ENCODE results near the gene ARL1. TPM values are rescaled to one million over a fixed set of nuclear protein-coding genes. Genes with fewer than 3 reads are reported as not detected.

ARL1 gene
- total and polyA plus RNA-seq, 9 of the 15 experiments (the other 6 are each of a cell fraction or from before 2014, with no cell fraction given): 53.0 to 127 (median 68.6) TPM

DNA sequence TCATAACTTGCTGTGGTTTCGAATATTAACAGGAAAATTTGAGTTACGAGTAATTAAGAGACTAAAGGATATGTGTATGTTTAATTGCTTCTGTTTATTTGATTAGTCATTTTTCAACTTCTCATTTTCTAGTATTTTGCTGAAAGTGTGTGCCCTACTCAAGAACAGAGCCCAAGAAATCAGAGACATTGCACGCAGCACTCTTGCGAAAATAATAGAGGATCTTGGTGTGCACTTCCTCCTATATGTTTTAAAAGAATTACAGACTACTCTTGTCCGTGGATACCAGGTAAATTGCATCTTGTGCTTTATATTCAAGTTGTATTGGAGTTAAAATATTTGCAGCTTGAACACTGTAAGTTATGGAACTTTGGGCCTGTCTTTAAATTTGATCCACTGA is 50.8 kb downstream of the ARL1 start:
- ATAC-seq: no peak
- BruUV-seq (replicated peaks): no TSS peak
- Histone ChIP-seq H3K4me3 (no peak overlapping the region), H3K4me2 (ENCODE audit: insufficient read depth, low read length) (no peak overlapping the region), H3K27ac (ENCODE audit: extremely low read depth, low read depth, low read length) (no peak overlapping the region), H3K9ac (ENCODE audit: insufficient read depth in 1 of 2, low read depth in 2 of 2, low read length in 2 of 2) (no peak overlapping the region), H3K27me3 (ENCODE audit: control insufficient read depth in 2 of 2, insufficient read depth in 2 of 2, low read length in 2 of 2) (no peaks in the 10 kb centered on the region), H3K9me1 (ENCODE audit: control insufficient read depth, insufficient read depth, low read length) (no peaks in the 10 kb centered on the region), H3K9me3 (replicated peaks; ENCODE audit: control insufficient read depth, insufficient read depth, low read depth, low read length) (no peaks in the 10 kb centered on the region), H4K20me1 (replicated peaks; ENCODE audit: control insufficient read depth, insufficient read depth, low read length) (no peaks in the 10 kb centered on the region), H2AFZ (ENCODE audit: low read depth, low read length) (no peak overlapping the region), H3K4me1 (replicated peaks in 1 of 2; ENCODE audit: control insufficient read depth in 2 of 2, insufficient read depth in 2 of 2, low read length in 2 of 2) (no peaks in the 10 kb centered on the region), H3K79me2 (ENCODE audit: control insufficient read depth, insufficient read depth, low read length) (no peaks in the 10 kb centered on the region), H3K36me3 (ENCODE audit: control insufficient read depth, insufficient read depth, low read length) (peaks cover 76% of the 10 kb centered on the region)
- FAIRE-seq: no peak
- 91% methylated on average over 5 of the region's 5 CpGs for WGBS (ENCODE audit: insufficient coverage, low coverage, missing lambda C conversion rate)
- in situ Hi-C loops (cut with MboI) (no loop called here), intact Hi-C loops (cut with micrococcal nuclease) (no loop called here)
- POLR2A ChIA-PET: interaction anchor here (1.1 kb wide), 1 partner anchor 11 kb away, joined by 5 read pairs; no protein-coding TSS in a partner anchor
- TF ChIP-seq SNRNP70 (optimal IDR thresholded peaks at IDR 0.05; ENCODE audit: low read depth, low read length) (no peak), TRIM24 (IDR thresholded peaks at IDR 0.05) (no peak), NBN (IDR thresholded peaks at IDR 0.05; ENCODE audit: low read depth) (no peak), FOXJ2 (tag; IDR thresholded peaks at IDR 0.05) (no peak), CBX1 (IDR thresholded peaks at IDR 0.05; ENCODE audit: low read depth) (no peak), MCM2 (IDR thresholded peaks at IDR 0.05; ENCODE audit: low read depth) (no peak), EHMT2 (IDR thresholded peaks at IDR 0.05) (no peak), OTX1 (CRISPR knock-in tag; IDR thresholded peaks at IDR 0.05) (no peak)
- TF ChIP-seq, protein P1, sequence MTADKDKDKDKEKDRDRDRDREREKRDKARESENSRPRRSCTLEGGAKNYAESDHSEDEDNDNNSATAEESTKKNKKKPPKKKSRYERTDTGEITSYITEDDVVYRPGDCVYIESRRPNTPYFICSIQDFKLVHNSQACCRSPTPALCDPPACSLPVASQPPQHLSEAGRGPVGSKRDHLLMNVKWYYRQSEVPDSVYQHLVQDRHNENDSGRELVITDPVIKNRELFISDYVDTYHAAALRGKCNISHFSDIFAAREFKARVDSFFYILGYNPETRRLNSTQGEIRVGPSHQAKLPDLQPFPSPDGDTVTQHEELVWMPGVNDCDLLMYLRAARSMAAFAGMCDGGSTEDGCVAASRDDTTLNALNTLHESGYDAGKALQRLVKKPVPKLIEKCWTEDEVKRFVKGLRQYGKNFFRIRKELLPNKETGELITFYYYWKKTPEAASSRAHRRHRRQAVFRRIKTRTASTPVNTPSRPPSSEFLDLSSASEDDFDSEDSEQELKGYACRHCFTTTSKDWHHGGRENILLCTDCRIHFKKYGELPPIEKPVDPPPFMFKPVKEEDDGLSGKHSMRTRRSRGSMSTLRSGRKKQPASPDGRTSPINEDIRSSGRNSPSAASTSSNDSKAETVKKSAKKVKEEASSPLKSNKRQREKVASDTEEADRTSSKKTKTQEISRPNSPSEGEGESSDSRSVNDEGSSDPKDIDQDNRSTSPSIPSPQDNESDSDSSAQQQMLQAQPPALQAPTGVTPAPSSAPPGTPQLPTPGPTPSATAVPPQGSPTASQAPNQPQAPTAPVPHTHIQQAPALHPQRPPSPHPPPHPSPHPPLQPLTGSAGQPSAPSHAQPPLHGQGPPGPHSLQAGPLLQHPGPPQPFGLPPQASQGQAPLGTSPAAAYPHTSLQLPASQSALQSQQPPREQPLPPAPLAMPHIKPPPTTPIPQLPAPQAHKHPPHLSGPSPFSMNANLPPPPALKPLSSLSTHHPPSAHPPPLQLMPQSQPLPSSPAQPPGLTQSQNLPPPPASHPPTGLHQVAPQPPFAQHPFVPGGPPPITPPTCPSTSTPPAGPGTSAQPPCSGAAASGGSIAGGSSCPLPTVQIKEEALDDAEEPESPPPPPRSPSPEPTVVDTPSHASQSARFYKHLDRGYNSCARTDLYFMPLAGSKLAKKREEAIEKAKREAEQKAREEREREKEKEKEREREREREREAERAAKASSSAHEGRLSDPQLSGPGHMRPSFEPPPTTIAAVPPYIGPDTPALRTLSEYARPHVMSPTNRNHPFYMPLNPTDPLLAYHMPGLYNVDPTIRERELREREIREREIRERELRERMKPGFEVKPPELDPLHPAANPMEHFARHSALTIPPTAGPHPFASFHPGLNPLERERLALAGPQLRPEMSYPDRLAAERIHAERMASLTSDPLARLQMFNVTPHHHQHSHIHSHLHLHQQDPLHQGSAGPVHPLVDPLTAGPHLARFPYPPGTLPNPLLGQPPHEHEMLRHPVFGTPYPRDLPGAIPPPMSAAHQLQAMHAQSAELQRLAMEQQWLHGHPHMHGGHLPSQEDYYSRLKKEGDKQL (CRISPR knock-in tag; IDR thresholded peaks at IDR 0.05; ENCODE audit: borderline replicate concordance): no peak
- CTCF ChIA-PET (ENCODE audit: low intra/inter-chr PET ratio): no interaction called here
- no peak for DNase-seq (ENCODE audit: extremely low read depth in 1 of 4, low spot score in 3 of 4)

Data from K562 (cell line).